CD4-positive, alpha-beta T cell (primary cell): ENCODE data around the gene CABCOCO1. TPM values are rescaled to one million over a fixed set of nuclear protein-coding genes. Genes with fewer than 3 reads are reported as not detected.

Experiments
- ATAC-seq: fragments of 200-7000 bp; cut with Tn5 transposase; one replicate; pipeline ENCODE4 v1.10.0; 2022; ENCODE audit warnings: mild to moderate bottlenecking; ENCODE audit not compliant: poor library complexity
- CTCF ChIA-PET: fragments of 350-600 bp; sonication (Branson Sonifier 250); formaldehyde crosslinking; loops from one replicate; lab custom pipeline; 2021; ENCODE audit warnings: antibody characterized with exemption, inconsistent platforms; lab: Charles Lee
- POLR2A ChIA-PET: fragments of 350-600 bp; sonication (Branson Sonifier 250); formaldehyde crosslinking; loops from one replicate; lab custom pipeline; 2021; ENCODE audit warnings: antibody characterized with exemption, inconsistent platforms; lab: Charles Lee
- DNase-seq, 14 experiments: peaks; one replicate each; pipeline ENCODE4 v3.0.0-alpha.2; 2013 to 2020; ENCODE audit warnings: mixed read lengths in 2 of 14
- H3K27ac ChIP-seq, 2 donors: one replicate each; pipeline versions ENCODE4 v1.5.1 to v1.7.0; 2013; ENCODE audit warnings: low read length in 2 of 2, low read depth in 1 of 2, mild to moderate bottlenecking in 1 of 2
- H3K27me3 ChIP-seq, 2 experiments: 1 replicate in 1 of 2; 2 replicates in 1 of 2; pipeline versions ENCODE4 v1.6.1 to v1.7.0; 2013; ENCODE audit warnings: low read length in 2 of 2, control low read depth in 1 of 2, mild to moderate bottlenecking in 1 of 2, moderate library complexity in 1 of 2; ENCODE audit not compliant: insufficient read depth in 2 of 2, control insufficient read depth in 1 of 2
- H3K36me3 ChIP-seq: one replicate; pipeline ENCODE4 v1.6.1; 2013; ENCODE audit warnings: low read length, control low read depth; ENCODE audit not compliant: insufficient read depth
- H3K4me1 ChIP-seq: one replicate; pipeline ENCODE4 v1.6.1; 2013; ENCODE audit warnings: low read length, control low read depth; ENCODE audit not compliant: insufficient read depth
- H3K4me3 ChIP-seq: one replicate; pipeline ENCODE4 v1.5.1; 2013; ENCODE audit warnings: mild to moderate bottlenecking, low read length, moderate library complexity
- H3K9me3 ChIP-seq, 2 experiments: 1 replicate in 1 of 2; 2 replicates in 1 of 2; pipeline versions ENCODE4 v1.6.1 to v1.7.0; 2013; ENCODE audit warnings: low read length in 2 of 2, mild to moderate bottlenecking in 2 of 2, control low read depth in 1 of 2, moderate library complexity in 1 of 2; ENCODE audit not compliant: control insufficient read depth in 1 of 2, insufficient read depth in 1 of 2
- H3K27ac Mint-ChIP-seq: one replicate; pipeline ENCODE4 v1.8.0; 2020; ENCODE audit warnings: mixed read lengths
- H3K27me3 Mint-ChIP-seq: one replicate; pipeline ENCODE4 v1.8.0; 2021; ENCODE audit warnings: mixed read lengths
- H3K36me3 Mint-ChIP-seq: one replicate; pipeline ENCODE4 v1.8.0; 2021; ENCODE audit warnings: low read depth, mixed read lengths
- H3K4me1 Mint-ChIP-seq: one replicate; pipeline ENCODE4 v1.8.0; 2021; ENCODE audit warnings: low read depth, mixed read lengths
- H3K4me3 Mint-ChIP-seq: one replicate; pipeline ENCODE4 v1.8.0; 2020; ENCODE audit warnings: mild to moderate bottlenecking, mixed read lengths
- H3K9me3 Mint-ChIP-seq: one replicate; pipeline ENCODE4 v1.8.0; 2020; ENCODE audit warnings: mixed read lengths
- CTCF ChIP-seq: fragments of 200-600 bp; IDR thresholded peaks from one replicate; pipeline ENCODE4 v1.8.0; 2022; ENCODE audit warnings: antibody characterized with exemption, mild to moderate bottlenecking
- intact Hi-C, 2 experiments: fragments of 100-400 bp; cut with DNase I in 1 of 2; cut with micrococcal nuclease in 1 of 2; formaldehyde crosslinking; loops; one replicate each; pipeline versions ENCODE4 v1.15.1 to v1.9.0; 2023 to 2025; cut with DNase I, micrococcal nuclease
- total RNA-seq, 174 experiments: library from RNA in 2 of 174; stranded (reverse) in 2 of 174; gene quantifications; one replicate each; pipeline ENCODE4 v1.2.3 and lab custom pipeline; 2021 to 2026

Gene CABCOCO1
- total RNA-seq, 2 experiments from 2014 or later = not detected

- no peak for TF ChIP-seq CTCF
- Mint-ChIP-seq H3K27me3 (no peaks in the 10 kb centered on the region), H3K27ac (no peak overlapping the region), H3K36me3 (no peaks in the 10 kb centered on the region), H3K4me1 (no peaks in the 10 kb centered on the region), H3K9me3 (no peaks in the 10 kb centered on the region), H3K4me3 (no peak overlapping the region)
- Histone ChIP-seq H3K27ac (no peak overlapping the region), H3K27me3 (no peaks in the 10 kb centered on the region), H3K4me1 (no peaks in the 10 kb centered on the region), H3K9me3 (no peaks in the 10 kb centered on the region), H3K4me3 (no peak overlapping the region), H3K36me3 (no peaks in the 10 kb centered on the region)
- POLR2A ChIA-PET = no interaction called here
- CTCF ChIA-PET = no interaction called here
- no peak for DNase-seq
- intact Hi-C loops = no loop called here
- ATAC-seq = no peak
These were observed 29.1 kb upstream of the CABCOCO1 start for GRCh38 chr10:61633665-61634064.

- no peak overlapping the region for H3K4me3 Mint-ChIP-seq
- no peaks in the 10 kb centered on the region for H3K9me3 Mint-ChIP-seq
- intact Hi-C loops = no loop called here
- H3K36me3 ChIP-seq = no peaks in the 10 kb centered on the region
- H3K4me1 ChIP-seq = no peaks in the 10 kb centered on the region
- no peaks in the 10 kb centered on the region for H3K4me1 Mint-ChIP-seq
- H3K36me3 Mint-ChIP-seq = no peaks in the 10 kb centered on the region
- no peaks in the 10 kb centered on the region for H3K27me3 Mint-ChIP-seq
- ChIA-PET POLR2A (no interaction called here), CTCF (no interaction called here)
- no peak overlapping the region for H3K4me3 ChIP-seq
- DNase-seq = no peak
- TF ChIP-seq CTCF = no peak
- H3K27ac Mint-ChIP-seq = no peak overlapping the region
- H3K9me3 ChIP-seq = no peaks in the 10 kb centered on the region
- no peaks in the 10 kb centered on the region for H3K27me3 ChIP-seq
- no peak overlapping the region for H3K27ac ChIP-seq
- no peak for ATAC-seq
These were observed 28.0 kb upstream of the CABCOCO1 start for GRCh38 chr10:61634746-61635145.

GRCh38 chr10:61635471-61635870, 27.3 kb upstream of the CABCOCO1 start:
- Mint-ChIP-seq H3K4me3 (no peak overlapping the region), H3K4me1 (no peaks in the 10 kb centered on the region), H3K27ac (no peak overlapping the region), H3K36me3 (no peaks in the 10 kb centered on the region), H3K9me3 (no peaks in the 10 kb centered on the region), H3K27me3 (no peaks in the 10 kb centered on the region)
- Histone ChIP-seq H3K36me3 (no peaks in the 10 kb centered on the region), H3K27ac (no peak overlapping the region), H3K9me3 (no peaks in the 10 kb centered on the region), H3K4me3 (no peak overlapping the region), H3K4me1 (no peaks in the 10 kb centered on the region), H3K27me3 (no peaks in the 10 kb centered on the region)
- intact Hi-C loops = no loop called here
- CTCF ChIA-PET = no interaction called here
- ATAC-seq (no peak), DNase-seq (no peak)
- TF ChIP-seq CTCF = no peak
- POLR2A ChIA-PET = no interaction called here
